Hepatic stellate cell (primary cell): ENCODE measurements around the gene MYEF2.

ENCODE experiments used
- DNase-seq: peaks from one replicate; pipeline ENCODE4 v3.0.0; 2011; ENCODE audit warnings: low spot score

The MYEF2 gene

DNA sequence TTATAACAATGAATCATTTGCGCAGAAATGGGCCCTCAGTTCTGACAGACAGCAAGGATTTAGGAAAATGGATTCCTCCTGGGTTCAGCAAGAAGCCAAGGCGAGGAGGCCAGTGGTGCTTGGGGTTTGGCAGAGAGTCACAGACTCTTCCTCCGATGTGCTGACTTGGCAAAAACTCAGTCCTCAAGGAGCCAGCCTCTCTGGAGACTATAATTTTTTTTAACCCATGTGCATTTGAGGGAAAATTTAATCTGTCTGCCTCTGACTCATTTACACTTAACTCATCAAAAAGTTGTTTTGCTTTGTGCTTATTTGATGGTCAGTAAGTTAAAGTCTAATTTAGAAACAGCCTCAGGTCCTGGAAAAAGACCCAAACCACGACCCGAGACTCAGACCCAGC is 91.5 kb downstream of the MYEF2 start:
- DNase-seq, result no peak

DNA sequence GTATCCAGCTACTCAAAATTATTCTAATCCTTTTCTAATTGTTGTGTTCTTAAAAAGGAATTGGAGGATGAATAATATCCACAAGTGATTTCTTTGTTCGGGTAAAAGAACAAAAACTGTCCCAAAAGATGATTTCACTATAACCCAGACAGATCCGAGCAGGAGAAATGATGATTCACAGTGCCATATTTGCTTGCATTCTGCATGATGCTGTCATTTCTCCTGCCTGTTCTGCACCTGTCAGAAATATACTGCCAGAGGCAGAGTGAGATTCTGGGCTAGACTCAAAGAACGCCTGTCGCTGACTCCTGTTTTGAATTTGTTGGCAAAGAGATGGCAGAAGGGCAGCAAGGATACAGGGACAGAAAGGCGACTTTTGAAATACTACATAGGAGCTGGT is 92.0 kb downstream of the MYEF2 start:
- no peak for DNase-seq

DNA sequence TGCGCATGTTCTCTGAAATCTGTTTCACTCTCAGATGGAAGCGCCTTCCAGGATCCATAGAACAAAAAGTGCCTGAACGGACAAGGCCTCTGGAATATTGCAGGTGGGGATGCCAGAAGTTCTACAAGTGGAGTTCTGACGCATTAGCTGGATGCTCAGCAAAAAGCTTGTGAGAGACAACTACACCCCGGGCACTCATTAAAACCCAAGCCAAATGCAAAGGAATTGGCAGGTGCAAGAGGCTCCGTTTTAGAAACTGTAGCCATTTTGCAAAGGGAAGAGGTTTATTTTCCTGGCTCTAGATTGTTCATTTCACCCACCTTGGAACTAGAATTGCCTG is 92.5 kb downstream of the MYEF2 start:
- DNase-seq, result no peak

DNA sequence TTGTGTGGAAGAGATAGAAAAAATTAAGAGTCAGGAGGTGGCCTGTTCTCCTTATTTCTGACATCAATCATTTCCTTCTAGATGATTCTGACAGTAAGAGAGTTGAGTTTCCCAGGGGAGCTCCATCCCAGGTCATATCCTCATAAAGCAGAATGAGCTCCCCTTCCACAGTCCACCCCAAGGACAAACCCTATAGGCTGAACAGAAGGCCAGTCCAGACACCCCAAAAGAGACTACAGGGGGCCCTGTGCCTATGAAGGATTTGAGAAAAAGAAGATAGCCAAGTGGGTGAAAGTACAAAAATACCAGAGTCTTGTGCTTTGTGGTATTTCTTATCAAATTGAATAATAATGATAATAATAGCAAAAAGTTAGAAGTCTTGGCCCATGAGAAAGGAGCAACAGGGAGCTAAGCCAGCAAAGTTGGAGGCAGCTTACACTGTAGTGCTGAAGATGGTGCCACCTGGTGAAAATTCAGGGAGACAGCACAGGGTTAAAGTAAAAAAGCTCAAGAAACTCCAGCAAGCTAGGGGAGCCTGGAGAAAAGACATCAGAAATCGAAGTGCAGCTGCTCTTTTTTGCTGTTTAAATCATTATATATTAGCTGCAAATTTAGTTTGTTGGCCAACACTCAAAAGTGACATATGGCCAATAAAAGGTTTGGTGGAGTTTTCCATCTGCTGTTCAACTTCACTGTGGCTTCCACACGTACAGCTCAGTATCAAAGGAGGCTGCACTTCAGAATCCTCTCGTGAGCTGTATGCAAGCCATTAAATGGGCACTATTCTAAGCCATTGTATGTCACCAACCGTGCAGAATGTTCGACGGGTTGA is 93.1 kb downstream of the MYEF2 start:
- DNase-seq, result peak; percentile 8
